Kasumi-1 (cell line): ENCODE data around the gene EBF3.

Experiments used
- DNase-seq, 2 experiments: peaks; one replicate each; lab custom pipeline; 2025; lab: John Stamatoyannopoulos, UW

Gene EBF3

DNA sequence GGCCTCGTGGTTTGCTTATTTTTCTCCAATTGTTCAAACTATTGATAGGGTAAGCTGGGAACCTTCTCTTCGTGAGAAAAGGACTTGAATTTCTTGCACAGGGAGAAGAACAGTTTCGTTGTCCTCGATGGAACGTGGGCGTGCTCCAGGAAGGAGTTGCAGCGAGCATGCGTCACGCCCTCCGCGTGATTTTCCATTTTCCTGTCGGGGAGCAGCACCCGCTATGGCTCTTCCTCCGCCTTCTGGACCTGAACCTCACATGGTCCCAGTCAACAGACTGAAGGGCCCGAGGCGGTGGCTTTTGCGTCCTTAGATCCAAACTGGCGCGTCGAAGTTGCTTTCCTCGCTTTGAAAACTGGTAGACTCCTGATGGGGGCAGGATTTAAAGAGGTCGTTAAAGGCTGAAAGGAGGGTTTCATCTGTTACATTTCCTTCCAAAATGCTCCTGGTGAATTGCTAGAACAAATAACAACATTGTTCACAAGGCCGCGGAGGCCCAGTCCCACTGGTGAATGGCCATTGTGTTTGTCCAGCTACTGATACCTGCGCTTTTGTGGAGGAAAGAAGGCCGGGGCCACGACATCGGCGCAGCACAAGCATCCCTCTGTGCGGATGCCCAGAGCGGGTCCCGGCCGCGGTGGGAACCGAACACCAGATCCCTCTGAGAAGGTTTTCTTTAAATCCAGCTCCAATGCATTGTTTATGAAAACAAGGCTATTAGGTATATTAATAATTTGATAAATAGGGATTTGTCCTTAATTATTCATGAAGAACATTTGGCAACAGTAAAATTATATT lies 75.9 kb downstream of the EBF3 start:
- no peak for DNase-seq

DNA sequence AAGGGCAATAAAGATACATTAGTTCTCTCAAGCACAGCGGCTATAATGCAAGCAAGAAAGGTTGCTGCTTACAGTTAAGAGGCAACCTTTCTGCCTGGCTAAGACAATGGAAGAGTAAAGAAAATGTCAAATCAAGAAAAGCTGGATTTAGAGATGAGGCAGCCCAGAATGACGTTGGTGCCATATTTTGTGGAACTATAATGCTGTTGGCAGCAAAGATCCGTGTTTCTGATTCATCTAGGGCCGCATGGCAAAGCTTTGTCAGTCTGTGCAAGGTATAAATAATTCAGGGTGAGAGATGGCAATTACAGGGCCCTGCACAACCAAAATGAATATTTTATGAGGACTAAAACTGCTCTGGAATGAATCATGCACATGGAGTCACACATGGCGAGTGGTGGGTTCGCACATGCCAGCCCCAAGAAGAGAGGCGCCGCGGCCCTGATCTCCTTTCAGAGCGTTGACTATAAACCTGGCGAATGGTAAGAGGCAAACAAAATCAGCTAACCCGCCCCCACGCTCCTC lies 76.6 kb downstream of the EBF3 start:
- no peak for DNase-seq

DNA sequence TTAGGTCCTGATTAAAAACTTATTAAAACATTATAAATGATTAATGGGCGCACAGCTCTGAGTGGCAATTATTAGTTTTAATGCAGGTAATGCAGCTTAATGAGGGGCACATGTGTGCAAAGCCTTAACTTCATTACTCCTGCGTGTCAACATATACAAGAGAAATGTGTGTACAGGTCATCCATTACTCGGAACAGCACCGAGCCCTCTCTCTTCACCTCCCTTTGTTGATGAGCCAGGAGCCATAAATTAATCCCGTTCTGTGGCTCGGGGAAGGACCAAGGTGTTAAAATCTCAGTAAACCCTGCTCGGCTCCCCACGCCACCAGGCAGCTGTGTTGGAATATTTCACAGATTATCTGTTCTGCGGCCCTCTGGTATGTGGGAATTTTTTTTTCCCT lies 77.8 kb downstream of the EBF3 start:
- DNase-seq: no peak

DNA sequence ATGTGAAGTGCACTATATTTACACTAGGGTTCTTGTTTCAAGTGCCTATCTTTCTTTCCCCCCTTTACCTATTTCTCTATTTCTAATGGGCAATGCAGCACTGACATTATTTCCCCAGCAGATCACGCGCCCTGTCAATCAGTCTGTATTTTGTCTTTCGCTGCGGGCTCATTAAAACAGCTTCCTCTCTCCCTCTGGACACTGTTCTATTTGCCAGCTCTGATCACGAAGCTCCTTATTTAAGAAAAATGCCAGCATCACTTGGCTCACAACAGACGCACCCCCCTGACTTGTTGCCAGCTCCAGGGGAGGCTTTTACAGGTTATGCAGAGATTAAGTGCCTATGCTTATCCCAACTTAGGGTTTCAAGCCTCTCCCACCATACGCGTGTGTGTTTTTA lies 78.5 kb downstream of the EBF3 start:
- DNase-seq: no peak

DNA sequence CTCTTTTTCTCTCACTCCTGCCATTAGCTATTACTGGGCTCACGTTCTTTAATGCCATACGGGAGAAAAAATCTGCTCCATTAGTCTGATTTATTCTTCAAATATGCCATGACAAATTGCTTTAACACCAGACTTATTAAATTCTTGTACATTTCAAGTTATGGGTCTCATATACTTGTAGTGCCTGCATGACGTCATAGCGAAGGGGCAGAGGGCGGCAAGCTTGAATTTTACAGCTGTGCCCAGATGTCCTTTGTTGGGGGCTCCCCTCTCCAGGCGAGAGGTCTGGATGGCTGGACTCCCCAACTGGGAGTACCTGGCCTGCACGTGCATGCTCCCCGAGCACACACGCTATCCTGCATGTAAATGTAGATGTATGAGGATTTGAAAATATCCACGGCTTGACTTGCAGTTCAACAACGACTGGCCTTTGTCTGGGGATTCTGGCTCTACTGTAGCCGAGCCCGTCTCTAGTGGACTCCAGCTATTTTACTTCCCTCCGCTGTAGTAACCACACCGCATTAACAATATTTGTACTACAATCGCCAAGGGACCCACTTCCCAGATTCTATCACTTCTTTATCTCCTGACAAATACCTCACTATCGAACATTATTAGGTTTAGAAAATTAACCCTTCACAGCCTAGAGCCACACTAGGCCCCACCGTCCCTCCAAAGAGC lies 79.5 kb downstream of the EBF3 start:
- no peak for DNase-seq

DNA sequence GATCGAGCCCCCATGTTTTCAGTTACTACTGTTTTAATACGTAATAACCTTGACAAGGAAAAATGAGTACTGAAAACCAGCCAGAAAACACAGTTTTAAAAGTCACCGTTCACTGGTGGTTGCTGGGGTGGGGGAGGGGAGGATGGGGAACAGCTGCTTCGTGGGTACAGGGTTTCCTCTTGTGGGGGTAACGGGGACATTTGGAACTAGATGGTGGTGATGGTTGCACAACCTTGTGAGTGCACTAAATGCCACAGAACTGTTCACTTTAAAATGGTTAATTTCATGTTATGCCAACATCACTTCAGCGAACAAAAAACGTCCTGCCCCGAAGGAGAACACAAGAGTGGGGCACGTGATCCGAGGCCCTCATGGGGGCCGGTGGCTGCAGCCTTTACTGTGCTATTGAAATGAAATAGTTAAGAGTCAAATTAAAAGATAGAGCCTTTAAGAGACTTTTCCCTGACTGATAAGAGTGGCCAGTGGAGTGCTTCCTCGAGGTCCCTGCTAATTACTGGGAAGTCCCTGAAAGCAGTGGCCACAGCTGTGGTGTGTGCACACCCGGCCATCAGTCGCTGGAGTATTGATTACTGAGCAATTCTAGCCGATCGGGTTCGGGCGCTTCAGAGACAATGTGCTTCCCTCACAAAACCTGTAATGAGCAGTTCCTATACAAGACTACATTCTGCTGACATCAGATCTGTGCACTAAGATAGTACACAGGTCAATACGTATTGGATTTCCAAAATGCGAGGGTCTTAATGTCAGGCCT lies 80.3 kb downstream of the EBF3 start:
- no peak for DNase-seq

DNA sequence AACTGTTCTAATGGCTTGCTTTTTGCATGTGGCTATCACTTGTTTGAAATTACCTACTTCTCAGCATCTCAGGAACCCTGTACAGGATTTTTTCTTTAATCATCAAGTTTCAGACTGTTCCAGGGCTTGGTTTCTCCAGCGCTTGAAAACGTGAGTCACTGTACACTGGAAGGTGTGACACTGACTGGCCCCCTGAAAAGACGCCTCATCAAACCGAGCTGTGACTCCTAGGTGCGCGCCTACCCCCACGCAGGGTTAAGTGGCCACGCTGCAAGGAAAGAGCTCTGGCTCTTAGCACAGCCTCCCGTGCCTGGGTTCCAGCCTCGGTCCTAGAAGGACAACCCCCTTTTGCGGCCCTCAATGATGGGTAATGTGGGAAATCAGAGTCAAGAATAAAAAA lies 81.0 kb downstream of the EBF3 start:
- no peak for DNase-seq

DNA sequence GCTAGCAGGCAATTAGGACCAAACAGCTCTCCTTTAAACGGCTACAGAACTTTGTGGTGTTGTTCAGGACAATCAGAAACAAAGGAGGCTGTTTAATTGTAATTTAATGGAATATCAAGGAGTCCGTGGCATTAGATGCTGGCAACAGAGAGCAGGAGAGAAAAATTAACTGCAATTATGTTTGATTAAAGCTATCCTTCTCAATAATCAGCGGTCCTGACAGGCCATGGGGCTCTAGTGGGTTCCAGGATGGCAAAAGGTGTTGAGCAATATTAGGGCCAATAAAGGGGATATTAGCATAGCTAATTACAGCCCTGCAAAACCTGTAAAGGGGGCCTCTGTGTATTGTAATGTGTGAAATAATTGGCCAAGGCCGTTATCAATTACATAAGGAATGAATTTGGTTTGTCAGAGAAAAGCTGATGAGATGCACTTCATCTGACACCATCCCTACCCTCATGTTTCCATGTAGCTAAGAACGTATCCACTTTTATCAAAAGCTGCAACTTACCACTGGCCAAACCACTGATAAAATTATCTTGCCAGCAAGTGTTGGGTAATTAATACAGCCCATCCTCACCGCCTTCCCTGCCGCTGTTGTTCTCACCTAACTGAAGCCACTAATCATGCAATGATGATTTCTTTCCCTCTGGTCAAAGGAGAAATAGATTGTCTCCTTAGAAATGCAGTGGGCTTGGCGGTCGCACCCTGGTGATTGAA lies 81.6 kb downstream of the EBF3 start:
- no peak for DNase-seq

DNA sequence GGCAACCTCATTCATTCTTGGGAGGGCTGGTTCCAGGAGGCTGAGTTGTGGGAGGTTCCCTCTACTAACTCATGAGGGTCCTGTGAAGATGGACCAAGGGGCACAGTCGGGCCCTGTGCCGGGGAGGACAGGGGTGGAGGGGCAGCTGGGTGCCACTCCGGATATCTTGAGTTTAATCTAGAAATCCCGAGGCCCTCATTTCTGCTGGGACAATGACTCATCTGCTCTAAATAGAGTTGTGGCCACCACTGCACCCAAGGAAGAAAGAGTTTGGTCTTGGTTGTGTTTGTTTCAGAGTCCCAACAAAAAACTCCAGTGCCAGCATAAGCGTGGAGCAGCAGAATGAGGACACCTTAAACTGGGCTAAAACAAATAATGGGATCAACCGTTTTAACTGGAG lies 82.4 kb downstream of the EBF3 start:
- DNase-seq: no peak

DNA sequence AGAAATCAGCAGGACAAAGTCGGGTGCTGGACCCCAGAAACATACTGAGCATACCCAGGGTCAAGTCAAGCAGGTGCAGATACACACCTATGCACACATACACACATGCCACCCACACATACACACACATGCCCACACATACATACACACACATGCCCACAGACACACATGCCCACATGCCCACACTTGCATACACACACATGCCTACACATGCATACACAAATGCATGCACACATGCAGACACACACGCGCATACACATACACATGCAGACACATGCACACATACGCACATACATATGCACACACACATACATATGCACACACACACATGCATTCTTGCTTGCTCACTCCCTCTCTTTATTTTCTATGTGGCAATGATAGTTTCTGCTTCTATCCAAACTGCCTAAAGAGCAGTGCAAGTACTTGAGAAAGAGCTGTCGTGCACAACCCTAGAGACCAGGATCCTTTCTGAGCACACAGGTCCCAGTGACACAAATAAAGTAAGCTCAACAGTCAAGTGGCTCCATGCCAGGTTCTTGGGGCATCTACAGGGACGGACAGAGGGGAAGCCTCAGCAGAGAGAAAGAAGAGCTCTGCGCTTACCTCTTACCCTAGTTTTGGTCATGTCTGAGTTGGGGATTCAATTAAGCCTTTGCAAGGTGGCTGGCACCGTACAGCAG lies 83.7 kb downstream of the EBF3 start:
- DNase-seq: no peak

DNA sequence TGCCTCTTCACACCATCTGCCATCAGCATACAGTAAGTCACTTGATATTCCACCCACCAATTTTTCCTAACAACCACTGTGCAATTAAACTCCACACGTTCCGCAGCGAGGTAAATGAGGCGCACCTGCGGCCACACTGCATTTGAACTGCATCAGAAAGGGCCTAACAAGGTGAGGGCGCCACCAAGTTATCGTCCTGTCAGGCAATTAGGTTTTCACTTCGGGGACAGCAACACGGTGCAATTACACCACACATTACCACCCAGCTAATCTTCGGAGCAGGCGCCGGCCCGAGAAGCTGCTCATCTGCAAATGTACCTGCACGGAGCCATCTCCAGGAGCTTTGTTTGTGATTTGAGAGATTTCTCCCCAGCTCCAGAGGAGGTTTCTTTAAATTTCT lies 84.4 kb downstream of the EBF3 start:
- DNase-seq: no peak

DNA sequence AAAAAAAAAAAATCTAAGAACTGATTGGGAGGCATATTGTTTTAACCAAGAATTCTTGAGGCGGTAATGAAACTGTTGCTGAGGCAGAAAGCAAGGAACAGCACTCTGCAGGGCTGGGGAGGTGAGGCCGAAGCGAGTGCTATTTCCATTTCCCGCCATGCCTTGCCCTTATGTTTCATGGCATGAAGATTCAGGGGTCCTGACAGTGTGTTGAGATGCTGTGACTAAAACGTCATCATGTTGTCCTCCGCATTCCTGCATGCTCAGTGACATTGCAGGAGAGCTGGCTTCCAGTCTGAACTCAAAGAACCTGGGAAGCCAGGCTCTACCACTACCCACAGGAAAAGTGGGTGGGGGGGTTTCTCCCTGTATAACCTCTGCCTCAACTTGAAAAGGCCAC lies 85.2 kb downstream of the EBF3 start:
- no peak for DNase-seq

DNA sequence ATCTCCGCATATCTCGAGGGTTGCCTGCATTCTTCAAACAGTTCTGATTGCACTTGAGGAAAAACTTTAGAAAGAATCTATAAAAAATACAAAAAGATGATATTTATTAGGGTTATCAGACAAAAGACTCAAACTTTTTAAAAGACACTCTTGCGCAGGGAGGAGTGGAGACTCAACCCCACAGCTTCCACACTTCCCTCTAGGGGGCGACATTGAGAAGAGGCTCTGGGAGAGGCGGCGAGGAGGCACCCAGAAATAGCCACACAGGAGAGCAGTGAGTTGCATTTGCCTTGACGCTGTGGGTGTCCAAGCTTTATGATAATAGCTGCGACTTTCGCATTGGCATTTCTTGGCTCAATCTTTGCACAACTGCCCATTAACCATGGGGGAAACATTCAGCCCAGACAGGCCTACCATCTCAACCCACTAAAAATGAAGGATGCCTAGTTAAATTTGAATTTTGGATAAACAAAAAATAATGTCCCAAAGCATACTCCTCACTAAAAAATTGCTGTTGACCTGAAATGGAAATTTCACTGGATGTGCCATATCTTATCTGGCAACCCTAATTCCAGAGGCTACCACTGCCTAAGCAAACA lies 86.2 kb downstream of the EBF3 start:
- peak; percentile 24 to 46 for DNase-seq

DNA sequence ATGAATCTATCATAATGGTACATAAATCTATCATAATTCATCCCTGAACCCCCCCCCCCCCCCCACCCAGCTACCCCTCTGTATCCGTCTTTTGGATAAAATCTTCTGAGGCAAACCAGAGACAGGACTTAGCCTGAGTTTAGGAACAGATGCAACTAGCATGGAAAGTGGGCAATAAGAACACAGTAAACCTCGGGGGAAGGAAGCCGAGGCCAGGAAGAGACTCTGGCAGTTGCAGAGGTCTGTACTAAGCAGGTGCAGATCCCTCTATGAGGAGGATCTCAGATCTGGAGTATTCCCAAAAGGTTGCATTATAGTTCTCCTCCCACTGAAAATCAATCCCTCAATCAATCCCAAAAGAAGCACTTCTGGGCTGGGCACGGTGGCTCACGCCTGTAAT lies 87.2 kb downstream of the EBF3 start:
- DNase-seq: no peak

DNA sequence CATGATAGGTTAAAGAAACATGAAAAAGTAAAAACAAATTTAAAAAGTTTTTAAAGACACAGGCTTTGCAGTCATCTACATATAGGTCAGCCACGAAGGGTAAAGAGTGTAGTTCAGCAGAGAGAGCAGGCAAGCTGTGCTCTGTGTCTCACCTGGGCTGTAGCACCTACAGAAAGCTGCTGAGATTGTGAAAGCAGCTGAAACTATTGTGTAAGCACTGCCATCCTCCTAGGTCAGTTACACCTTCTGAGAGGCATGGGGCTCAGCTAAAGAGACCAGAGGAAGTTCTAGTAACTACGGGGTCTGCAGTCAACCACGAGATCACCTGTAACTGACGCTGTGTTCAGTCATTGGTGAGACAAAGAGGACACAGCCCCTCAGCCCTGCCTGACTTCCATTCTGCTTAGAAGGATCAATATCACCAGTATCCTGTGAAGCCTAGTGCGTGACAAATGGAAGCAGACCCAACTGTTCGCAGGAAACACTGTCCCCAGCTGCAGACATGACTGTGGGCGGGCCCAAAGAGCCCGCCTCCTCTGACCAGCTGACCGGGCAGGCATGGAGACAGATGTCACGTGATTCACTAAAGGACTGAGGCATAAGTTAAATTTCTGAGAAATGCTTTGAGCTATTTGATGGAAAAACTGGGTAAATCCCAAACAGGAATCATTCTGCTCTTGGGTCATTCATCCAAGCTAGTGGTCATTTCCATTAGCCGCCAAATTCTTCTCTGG lies 87.9 kb downstream of the EBF3 start:
- no peak for DNase-seq

DNA sequence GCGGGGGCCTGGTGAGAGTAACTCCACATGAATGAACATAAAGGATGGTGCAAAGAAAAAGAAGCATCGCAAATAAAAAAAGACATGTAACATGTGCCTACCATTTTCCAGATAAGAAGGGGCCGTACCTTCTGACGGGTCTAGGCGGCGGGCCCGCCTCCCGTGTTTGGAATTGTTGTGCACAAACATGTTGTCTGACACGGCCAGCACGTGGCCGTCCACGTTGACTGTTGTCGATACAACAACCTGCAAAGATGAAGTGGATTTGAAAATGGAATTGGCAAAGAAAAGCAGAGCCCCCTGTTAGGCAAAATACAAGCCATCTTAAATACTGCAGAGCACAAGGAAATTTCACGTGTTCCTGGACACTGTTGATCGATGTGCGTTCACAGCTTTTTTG lies 90.7 kb downstream of the EBF3 start:
- DNase-seq: no peak

DNA sequence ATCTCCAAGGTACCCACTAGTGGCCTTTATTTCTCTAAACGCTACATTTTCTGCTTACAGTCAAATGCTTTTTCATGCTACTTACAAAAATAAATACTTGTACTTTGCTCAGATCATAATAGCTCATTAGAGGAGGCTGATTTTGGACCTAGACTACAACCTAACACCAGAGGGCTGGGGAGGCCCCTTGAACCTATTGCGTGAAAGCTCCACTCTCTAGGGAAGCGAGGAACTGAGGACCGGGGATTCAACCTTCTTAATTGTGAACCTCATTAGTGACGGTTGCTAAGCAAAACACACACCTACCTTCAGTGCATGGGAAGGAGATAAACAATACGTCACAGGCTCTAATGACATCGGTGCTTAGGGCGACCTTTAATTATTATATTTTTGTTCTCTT lies 92.1 kb downstream of the EBF3 start:
- no peak for DNase-seq

DNA sequence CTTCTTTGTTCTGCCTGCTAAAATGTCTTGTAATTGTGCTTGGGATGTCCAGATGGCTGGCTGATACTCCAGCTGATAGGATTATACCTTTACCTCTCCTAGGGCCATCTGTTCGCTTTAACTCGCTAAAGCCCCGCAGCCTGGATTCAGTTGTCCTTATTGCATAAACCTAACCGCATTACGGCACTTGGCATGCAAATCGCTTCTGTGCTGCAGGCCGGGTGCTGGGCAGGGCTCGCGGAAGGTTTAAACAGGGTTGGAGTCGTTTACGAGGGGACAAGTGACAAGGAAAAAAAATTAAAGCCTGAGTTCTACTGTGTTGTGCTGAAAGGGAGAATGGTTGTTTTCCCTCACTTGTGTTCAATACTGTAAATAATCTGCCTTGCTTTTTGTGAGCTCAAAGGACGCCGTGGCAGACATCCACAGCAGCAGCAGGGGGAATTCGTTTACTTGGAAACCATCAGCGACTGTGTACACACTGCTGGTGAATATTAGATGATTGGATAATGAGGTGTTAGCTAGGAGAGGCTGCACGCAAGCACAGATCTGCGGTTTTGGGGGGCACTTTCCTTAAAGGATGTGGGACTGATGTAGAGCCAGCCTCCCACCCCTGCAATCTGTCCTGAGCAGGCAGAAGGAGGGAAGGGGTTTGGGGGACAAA lies 93.0 kb downstream of the EBF3 start:
- DNase-seq: no peak

DNA sequence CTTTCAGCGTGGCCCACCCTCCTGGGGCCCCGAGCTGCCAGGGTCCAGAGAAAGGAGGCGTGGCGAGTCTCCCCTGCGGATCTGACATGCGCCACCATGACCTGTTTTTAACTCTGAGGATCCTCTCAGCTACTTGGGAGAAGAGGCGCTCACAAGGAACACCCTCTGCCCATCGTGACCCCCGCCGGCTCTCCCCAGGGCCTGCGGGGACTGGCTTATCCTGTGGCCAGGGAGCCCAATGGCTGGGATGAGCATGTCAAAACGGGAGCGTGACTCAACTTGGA lies 93.7 kb downstream of the EBF3 start:
- DNase-seq: no peak
